Thyroid gland (tissue), 4 donors: ENCODE results near the gene ACOT8. TPM values are rescaled to one million over a fixed set of nuclear protein-coding genes. Genes with fewer than 3 reads are reported as not detected.

Experiments
- DNase-seq, 2 donors: peaks; one replicate each; pipeline ENCODE4 v3.0.0-alpha.2; 2019
- H3K27ac ChIP-seq, 3 donors: fragments of 200-600 bp; sonication (generic); 1 replicate in 2 of 3; 2 replicates in 1 of 3; pipeline ENCODE4 v1.5.1; 2016 to 2019; ENCODE audit warnings: mild to moderate bottlenecking in 1 of 3, moderate library complexity in 1 of 3
- H3K27me3 ChIP-seq: fragments of 200-600 bp; sonication (generic); one replicate; pipeline ENCODE4 v1.5.1; 2019
- H3K36me3 ChIP-seq, 2 donors: fragments of 200-600 bp; sonication (generic); one replicate each; pipeline ENCODE4 v1.5.1; 2016 to 2019
- H3K4me1 ChIP-seq, 2 donors: fragments of 200-600 bp; sonication (generic); one replicate each; pipeline ENCODE4 v1.5.1; 2017 to 2019
- H3K4me3 ChIP-seq, 3 donors: fragments of 200-600 bp; sonication (generic); replicated peaks in 1 of 3; 1 replicate in 2 of 3; 2 replicates in 1 of 3; pipeline ENCODE4 v1.5.1; 2016; ENCODE audit warnings: mild to moderate bottlenecking in 1 of 3
- H3K9me3 ChIP-seq: fragments of 200-600 bp; sonication (generic); one replicate; pipeline ENCODE4 v1.5.1; 2017
- POLR2A ChIP-seq, 2 donors: fragments of 450-650 bp; IDR thresholded peaks; one replicate each; pipeline ENCODE4 v1.6.1; 2017; ENCODE audit warnings: antibody characterized with exemption in 2 of 2, mild to moderate bottlenecking in 2 of 2, moderate library complexity in 1 of 2
- WGBS, 2 donors: methylation state at CpG; one replicate each; pipeline ENCODE4 v1.1.5; 2017; 5-methylcytosine and 5-hydroxymethylcytosine counted together
- intact Hi-C: fragments of 100-400 bp; cut with DNase I; formaldehyde crosslinking; loops from one replicate; pipeline ENCODE4 v1.15.1; 2023
- total RNA-seq, 4 donors: library from RNA; depleted of rRNA; stranded (reverse); fragments of >200 nt; gene quantifications; one replicate each; pipeline ENCODE4 v1.2.3, GENCODE V29; 2016
- TF ChIP-seq, protein P1 (sequence below), 6 experiments: fragments of 200-600 bp in 3 of 6; fragments of 450-650 bp in 3 of 6; sonication (generic) in 3 of 6; IDR thresholded peaks; one replicate each; pipeline ENCODE4 v1.5.1; 2016 to 2019; ENCODE audit warnings: antibody characterized with exemption in 6 of 6, mild to moderate bottlenecking in 2 of 6, inconsistent platforms in 1 of 6, moderate library complexity in 1 of 6

The ACOT8 gene
- total RNA-seq, 4 donors from 2014 or later: 36.3 to 73.8 (median 50.6) TPM

DNA sequence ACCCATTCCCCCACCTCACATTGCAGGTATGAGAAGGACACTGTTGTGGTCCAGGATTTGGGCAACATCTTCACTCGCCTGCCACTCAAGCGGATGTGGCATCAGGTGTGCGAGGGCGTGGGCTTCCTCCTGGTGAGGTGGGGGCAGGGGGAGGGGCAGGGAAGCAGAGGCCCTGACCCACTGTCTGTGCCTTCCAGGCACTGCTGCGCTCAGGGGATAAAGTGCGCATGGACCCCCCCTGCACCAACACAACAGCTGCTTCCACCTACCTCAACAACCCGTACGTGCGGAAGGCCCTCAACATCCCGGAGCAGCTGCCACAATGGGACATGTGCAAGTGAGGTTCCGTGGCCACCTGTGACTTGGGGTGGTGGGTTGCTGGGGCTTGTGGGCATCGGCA lies 37.6 kb upstream of the ACOT8 start:
- intact Hi-C loops: loop anchor here (5.0 kb wide), 1 partner anchor 38 kb away; the partner anchor contains the start of gene PCIF1
- H3K4me3 ChIP-seq: no peak overlapping the region
- WGBS, 2 donors: 78 to 79% methylated on average over 5 to 9 of the region's 12 CpGs
- no peaks in the 10 kb centered on the region for H3K27me3 ChIP-seq
- H3K36me3 ChIP-seq: peaks cover 0 to 9% of the 10 kb centered on the region in 2 donors
- H3K27ac ChIP-seq: no peak overlapping the region
- no peaks in the 10 kb centered on the region for H3K9me3 ChIP-seq
- no peak for DNase-seq
- peaks cover 10 to 15% of the 10 kb centered on the region in 2 donors for H3K4me1 ChIP-seq
- TF ChIP-seq POLR2A (IDR thresholded peaks at IDR 0.05): no peak
- TF ChIP-seq, protein P1, sequence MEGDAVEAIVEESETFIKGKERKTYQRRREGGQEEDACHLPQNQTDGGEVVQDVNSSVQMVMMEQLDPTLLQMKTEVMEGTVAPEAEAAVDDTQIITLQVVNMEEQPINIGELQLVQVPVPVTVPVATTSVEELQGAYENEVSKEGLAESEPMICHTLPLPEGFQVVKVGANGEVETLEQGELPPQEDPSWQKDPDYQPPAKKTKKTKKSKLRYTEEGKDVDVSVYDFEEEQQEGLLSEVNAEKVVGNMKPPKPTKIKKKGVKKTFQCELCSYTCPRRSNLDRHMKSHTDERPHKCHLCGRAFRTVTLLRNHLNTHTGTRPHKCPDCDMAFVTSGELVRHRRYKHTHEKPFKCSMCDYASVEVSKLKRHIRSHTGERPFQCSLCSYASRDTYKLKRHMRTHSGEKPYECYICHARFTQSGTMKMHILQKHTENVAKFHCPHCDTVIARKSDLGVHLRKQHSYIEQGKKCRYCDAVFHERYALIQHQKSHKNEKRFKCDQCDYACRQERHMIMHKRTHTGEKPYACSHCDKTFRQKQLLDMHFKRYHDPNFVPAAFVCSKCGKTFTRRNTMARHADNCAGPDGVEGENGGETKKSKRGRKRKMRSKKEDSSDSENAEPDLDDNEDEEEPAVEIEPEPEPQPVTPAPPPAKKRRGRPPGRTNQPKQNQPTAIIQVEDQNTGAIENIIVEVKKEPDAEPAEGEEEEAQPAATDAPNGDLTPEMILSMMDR (IDR thresholded peaks at IDR 0.05): no peak

DNA sequence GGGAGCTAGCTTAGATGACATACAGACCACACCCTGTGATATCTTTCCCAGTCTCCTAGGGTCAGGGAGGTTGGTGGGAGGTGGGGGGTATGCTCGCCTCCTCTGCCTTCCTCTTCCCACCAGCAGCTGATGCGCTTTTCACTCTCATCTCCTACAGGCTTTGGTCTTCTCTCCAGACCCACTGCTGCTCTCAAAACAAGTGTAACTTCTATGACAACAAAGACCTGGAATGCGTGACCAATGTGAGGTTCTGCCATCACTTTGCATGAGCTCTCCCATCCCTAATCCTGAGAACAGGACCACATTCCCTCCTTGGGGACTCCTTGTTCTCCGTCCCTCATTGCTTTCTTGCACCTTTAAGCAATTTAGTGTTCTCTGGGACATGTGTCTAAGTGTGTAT lies 36.6 kb upstream of the ACOT8 start:
- Histone ChIP-seq H3K4me3 (no peak overlapping the region), H3K9me3 (no peaks in the 10 kb centered on the region), H3K27ac (no peak overlapping the region), H3K36me3 (peaks cover 0 to 9% of the 10 kb centered on the region in 2 donors), H3K27me3 (no peaks in the 10 kb centered on the region), H3K4me1 (peaks cover 10 to 24% of the 10 kb centered on the region in 2 donors)
- intact Hi-C loops: loop anchor here (5.0 kb wide), 1 partner anchor 38 kb away; the partner anchor contains the start of gene PCIF1
- TF ChIP-seq, protein P1 (IDR thresholded peaks at IDR 0.05): no peak
- TF ChIP-seq POLR2A (IDR thresholded peaks at IDR 0.05): no peak
- DNase-seq: no peak
- WGBS, 2 donors: 87 to 96% methylated on average over 4 of the region's 4 CpGs

DNA sequence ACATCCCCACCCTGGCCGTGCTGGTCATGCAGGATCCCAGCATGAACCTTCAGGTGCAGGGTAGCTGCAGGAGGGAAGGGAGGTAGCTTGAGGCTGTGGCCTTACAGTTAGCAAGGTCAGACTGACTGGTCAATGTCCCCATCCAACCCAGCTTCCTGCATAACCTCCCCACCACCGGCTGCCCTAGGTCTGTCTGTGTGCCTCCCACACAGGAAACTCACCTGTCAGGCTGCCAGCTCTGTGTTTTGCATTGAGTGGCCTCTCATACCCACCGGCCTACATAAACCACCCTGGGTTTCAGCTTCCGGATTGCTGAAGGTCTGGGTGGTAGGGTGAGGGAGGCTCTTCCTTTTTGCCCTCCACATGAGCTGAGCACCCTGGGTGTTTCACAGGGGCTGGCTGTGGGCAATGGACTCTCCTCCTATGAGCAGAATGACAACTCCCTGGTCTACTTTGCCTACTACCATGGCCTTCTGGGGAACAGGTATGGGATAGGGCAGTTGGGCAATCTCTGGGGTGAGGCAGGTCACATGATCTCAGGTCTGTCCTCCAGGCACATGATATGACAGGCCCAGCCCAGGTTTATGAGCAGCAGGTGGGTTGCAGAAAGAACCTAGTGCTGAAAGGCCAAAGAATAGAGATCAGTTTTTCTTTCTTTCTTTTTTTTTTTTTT lies 35.8 kb upstream of the ACOT8 start:
- Histone ChIP-seq H3K27ac (no peak overlapping the region), H3K27me3 (no peaks in the 10 kb centered on the region), H3K4me3 (no peak overlapping the region), H3K36me3 (peaks cover 0 to 9% of the 10 kb centered on the region in 2 donors), H3K9me3 (no peaks in the 10 kb centered on the region), H3K4me1 (peaks cover 10 to 24% of the 10 kb centered on the region in 2 donors)
- no peak for DNase-seq
- TF ChIP-seq, protein P1 (IDR thresholded peaks at IDR 0.05): no peak
- TF ChIP-seq POLR2A (IDR thresholded peaks at IDR 0.05): no peak
- 75 to 78% methylated on average over 1 to 4 of the region's 4 CpGs for WGBS, 2 donors
- intact Hi-C loops: loop anchor here (5.0 kb wide), 1 partner anchor 39 kb away; the partner anchor contains the start of gene PCIF1

DNA sequence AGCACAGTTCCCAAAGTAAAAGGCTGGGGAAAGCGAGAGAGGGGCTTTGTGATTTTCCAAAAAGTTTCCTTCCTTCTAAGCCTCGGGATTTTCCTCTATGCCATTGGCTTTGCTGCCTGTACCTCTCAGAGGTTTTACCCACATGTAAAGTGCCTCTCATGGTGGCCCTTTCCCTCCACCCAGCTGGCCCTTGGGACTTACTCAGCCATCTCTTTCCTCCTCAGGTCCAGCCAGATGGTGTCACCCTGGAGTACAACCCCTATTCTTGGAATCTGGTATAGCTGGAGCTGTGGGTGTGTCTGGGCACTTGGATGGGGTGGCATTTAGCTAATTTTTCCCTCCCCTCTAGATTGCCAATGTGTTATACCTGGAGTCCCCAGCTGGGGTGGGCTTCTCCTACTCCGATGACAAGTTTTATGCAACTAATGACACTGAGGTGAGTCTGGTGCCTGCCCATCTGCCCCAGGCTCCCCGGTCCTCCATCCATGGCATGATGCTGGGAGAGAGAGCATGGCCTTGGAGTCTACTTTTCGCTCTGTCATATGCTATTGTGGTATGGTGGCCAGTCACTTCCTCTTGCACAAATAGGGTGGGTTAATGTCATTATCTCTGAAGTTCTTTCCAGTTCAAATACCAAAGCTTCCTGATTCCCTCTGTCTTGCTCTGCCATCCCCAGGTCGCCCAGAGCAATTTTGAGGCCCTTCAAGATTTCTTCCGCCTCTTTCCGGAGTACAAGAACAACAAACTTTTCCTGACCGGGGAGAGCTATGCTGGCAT lies 35.0 kb upstream of the ACOT8 start:
- Histone ChIP-seq H3K27me3 (no peaks in the 10 kb centered on the region), H3K9me3 (no peaks in the 10 kb centered on the region), H3K27ac (no peak overlapping the region), H3K36me3 (peaks cover 0 to 9% of the 10 kb centered on the region in 2 donors), H3K4me1 (peaks cover 10 to 24% of the 10 kb centered on the region in 2 donors), H3K4me3 (peak overlapping the region in 1 of 3 donors; percentile 67)
- whole genome bisulfite sequencing, 2 donors: 83 to 86% methylated on average over 9 of the region's 9 CpGs
- intact Hi-C loops: loop anchor here (5.0 kb wide), 1 partner anchor 40 kb away; the partner anchor contains the start of gene PCIF1
- DNase-seq: peak in 1 of 2 donors; percentile 41
- TF ChIP-seq, protein P1 (IDR thresholded peaks at IDR 0.05): no peak
- no peak for TF ChIP-seq POLR2A (IDR thresholded peaks at IDR 0.05)
